Transverse colon (tissue), 3 donors: Measurements from ENCODE around the gene IFI27L1.

Source experiments
- POLR2A ChIP-seq: fragments of 450-650 bp; IDR thresholded peaks from one replicate; pipeline ENCODE4 v1.6.1; 2016; ENCODE audit warnings: antibody characterized with exemption, mild to moderate bottlenecking, moderate library complexity
- TF ChIP-seq, protein P1 (sequence below), 5 experiments: fragments of 200-600 bp in 3 of 5; fragments of 450-650 bp in 2 of 5; sonication (generic) in 3 of 5; IDR thresholded peaks; 1 replicate in 2 of 5; 2 replicates in 3 of 5; pipeline ENCODE4 v1.5.1; 2016 to 2017; ENCODE audit warnings: antibody characterized with exemption in 5 of 5, inconsistent platforms in 3 of 5, mild to moderate bottlenecking in 2 of 5, moderate library complexity in 1 of 5

DNA sequence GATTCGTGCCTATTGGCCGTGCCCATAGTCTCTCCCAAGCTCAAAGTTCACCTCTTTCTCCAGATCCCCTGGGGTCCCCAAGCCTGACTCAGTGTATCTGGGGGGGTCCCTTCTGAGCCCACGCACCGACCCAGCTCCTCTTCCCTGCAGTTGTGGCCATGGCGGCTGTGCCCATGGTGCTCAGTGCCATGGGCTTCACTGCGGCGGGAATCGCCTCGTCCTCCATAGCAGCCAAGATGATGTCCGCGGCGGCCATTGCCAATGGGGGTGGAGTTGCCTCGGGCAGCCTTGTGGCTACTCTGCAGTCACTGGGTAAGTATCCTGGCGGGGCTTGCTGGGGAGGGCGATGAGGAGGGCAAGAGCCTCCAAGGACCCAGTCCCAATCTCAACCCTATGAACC, 34.5 kb downstream of the IFI27L1 start:
- TF ChIP-seq, protein P1, sequence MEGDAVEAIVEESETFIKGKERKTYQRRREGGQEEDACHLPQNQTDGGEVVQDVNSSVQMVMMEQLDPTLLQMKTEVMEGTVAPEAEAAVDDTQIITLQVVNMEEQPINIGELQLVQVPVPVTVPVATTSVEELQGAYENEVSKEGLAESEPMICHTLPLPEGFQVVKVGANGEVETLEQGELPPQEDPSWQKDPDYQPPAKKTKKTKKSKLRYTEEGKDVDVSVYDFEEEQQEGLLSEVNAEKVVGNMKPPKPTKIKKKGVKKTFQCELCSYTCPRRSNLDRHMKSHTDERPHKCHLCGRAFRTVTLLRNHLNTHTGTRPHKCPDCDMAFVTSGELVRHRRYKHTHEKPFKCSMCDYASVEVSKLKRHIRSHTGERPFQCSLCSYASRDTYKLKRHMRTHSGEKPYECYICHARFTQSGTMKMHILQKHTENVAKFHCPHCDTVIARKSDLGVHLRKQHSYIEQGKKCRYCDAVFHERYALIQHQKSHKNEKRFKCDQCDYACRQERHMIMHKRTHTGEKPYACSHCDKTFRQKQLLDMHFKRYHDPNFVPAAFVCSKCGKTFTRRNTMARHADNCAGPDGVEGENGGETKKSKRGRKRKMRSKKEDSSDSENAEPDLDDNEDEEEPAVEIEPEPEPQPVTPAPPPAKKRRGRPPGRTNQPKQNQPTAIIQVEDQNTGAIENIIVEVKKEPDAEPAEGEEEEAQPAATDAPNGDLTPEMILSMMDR (IDR thresholded peaks at IDR 0.05) = no peak
- no peak for TF ChIP-seq POLR2A
